Measurements from ENCODE around the gene ANAPC13.

DNA sequence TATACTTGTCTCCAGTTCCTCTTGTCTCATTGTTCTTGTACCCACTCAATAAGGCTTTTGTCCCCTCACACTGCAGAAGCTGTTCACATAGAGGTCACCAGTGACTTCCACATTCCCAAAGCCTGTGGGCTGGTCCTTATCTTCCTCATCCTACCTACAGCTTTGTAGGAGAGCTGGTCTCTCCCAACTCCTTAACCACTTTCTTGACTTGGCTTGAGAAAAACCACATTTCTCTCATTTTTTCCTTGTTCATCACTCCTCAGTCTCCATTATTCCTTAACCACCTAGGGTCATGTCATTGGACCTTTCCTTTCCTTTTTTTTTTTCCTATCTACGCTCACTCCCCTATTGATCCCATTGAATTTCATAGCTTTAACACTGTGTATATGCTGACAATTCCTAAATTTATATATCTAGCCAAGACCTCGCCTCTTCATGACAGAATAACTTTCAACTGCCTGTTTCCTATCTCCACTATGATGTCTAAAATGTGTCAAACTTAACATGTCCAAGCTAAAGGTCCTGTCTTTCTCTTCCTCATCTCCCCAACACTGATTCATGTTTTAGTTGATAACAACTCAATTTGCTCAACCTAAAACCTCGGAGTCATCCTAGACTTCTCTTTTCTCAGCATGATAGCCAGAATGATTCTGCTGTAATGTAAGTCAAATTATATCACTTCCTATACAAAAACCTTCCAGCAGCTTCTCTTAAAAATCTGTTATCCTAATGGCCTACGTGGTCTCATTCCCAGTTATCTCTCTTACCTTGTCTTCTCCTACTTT is 49.6 kb upstream of the ANAPC13 start:
- TF ChIP-seq EZH2 (IDR thresholded peaks at IDR 0.05) (no peak), EZH2phosphoT487 (IDR thresholded peaks at IDR 0.05) (no peak)
- TF ChIP-seq, protein P1, sequence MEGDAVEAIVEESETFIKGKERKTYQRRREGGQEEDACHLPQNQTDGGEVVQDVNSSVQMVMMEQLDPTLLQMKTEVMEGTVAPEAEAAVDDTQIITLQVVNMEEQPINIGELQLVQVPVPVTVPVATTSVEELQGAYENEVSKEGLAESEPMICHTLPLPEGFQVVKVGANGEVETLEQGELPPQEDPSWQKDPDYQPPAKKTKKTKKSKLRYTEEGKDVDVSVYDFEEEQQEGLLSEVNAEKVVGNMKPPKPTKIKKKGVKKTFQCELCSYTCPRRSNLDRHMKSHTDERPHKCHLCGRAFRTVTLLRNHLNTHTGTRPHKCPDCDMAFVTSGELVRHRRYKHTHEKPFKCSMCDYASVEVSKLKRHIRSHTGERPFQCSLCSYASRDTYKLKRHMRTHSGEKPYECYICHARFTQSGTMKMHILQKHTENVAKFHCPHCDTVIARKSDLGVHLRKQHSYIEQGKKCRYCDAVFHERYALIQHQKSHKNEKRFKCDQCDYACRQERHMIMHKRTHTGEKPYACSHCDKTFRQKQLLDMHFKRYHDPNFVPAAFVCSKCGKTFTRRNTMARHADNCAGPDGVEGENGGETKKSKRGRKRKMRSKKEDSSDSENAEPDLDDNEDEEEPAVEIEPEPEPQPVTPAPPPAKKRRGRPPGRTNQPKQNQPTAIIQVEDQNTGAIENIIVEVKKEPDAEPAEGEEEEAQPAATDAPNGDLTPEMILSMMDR (IDR thresholded peaks at IDR 0.05), result no peak
